Measurements from ENCODE around the gene TGM4.

- TF ChIP-seq CTCF (IDR thresholded peaks at IDR 0.05 in 4 of 5, conservative IDR thresholded peaks at IDR 0.05 in 1 of 5) (no peak), POLR2A (IDR thresholded peaks at IDR 0.05) (no peak)
Observed at GRCh38 chr3:44870375-44871061, 3.9 kb upstream of the TGM4 start.

All from gastrocnemius medialis (tissue), 4 donors.